Hepatic stellate cell (primary cell): ENCODE results near the gene KAZN.

Experiments used
- DNase-seq: peaks from one replicate; pipeline ENCODE4 v3.0.0; 2011; ENCODE audit warnings: low spot score

The KAZN gene

GRCh38 chr1:14590411-14591180, 7.9 kb upstream of the KAZN start:
- no peak for DNase-seq

GRCh38 chr1:14591600-14591999, 6.9 kb upstream of the KAZN start:
- DNase-seq: no peak

GRCh38 chr1:14592004-14592631, 6.4 kb upstream of the KAZN start:
- DNase-seq: no peak

- no peak for DNase-seq
Measured at GRCh38 chr1:14593302-14593701, 5.2 kb upstream of the KAZN start.

- no peak for DNase-seq
Measured at GRCh38 chr1:14594045-14594444, 4.4 kb upstream of the KAZN start.

- no peak for DNase-seq
Measured at GRCh38 chr1:14596591-14596990, 1.9 kb upstream of the KAZN start.

GRCh38 chr1:14597343-14598006, 1.0 kb upstream of the KAZN start:
- DNase-seq: no peak

GRCh38 chr1:14598007-14598497, 433 bp upstream of the KAZN start:
- DNase-seq: no peak

GRCh38 chr1:14599183-14599791, 802 bp downstream of the KAZN start:
- DNase-seq: no peak

- DNase-seq: no peak
Measured at GRCh38 chr1:14599800-14600199, 1.3 kb downstream of the KAZN start.

- DNase-seq: no peak
Measured at GRCh38 chr1:14600405-14601112, 2.1 kb downstream of the KAZN start.

GRCh38 chr1:14602136-14602535, 3.7 kb downstream of the KAZN start:
- DNase-seq: no peak

- no peak for DNase-seq
Measured at GRCh38 chr1:14603645-14604044, 5.2 kb downstream of the KAZN start.

- DNase-seq: no peak
Measured at GRCh38 chr1:14604414-14604813, 5.9 kb downstream of the KAZN start.

GRCh38 chr1:14605945-14606344, 7.5 kb downstream of the KAZN start:
- DNase-seq: no peak

GRCh38 chr1:14606632-14607031, 8.1 kb downstream of the KAZN start:
- DNase-seq: no peak

GRCh38 chr1:14607295-14607694, 8.8 kb downstream of the KAZN start:
- no peak for DNase-seq

GRCh38 chr1:14608308-14608707, 9.8 kb downstream of the KAZN start:
- DNase-seq: no peak

- DNase-seq: no peak
Measured at GRCh38 chr1:14610761-14611160, 12.3 kb downstream of the KAZN start.

GRCh38 chr1:14611792-14612191, 13.3 kb downstream of the KAZN start:
- no peak for DNase-seq

- DNase-seq: no peak
Measured at GRCh38 chr1:14612256-14612655, 13.8 kb downstream of the KAZN start.

GRCh38 chr1:14613926-14614325, 15.4 kb downstream of the KAZN start:
- no peak for DNase-seq
